ENCODE measurements around the gene COL16A1.

Gene COL16A1

DNA sequence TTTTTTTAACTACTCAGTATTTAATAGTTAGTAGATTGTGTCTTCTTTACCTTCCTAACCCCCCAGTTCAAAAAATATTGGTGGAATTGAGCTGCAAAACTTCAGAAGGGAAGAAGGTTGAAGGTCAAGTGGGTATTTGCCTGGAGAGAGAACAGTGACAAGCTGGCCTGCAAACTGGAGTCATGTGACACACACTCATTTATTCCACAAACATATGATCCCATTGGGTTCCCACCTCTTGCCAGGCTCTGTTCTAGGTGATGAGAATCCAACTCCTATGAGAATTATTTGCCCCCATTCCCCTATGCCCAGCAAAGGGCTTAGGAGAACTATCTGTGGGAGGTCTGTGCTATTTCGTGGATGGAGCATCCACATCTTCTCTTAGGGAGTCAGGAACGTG lies 55.6 kb downstream of the COL16A1 start:
- no peak for DNase-seq (ENCODE audit: low spot score)

DNA sequence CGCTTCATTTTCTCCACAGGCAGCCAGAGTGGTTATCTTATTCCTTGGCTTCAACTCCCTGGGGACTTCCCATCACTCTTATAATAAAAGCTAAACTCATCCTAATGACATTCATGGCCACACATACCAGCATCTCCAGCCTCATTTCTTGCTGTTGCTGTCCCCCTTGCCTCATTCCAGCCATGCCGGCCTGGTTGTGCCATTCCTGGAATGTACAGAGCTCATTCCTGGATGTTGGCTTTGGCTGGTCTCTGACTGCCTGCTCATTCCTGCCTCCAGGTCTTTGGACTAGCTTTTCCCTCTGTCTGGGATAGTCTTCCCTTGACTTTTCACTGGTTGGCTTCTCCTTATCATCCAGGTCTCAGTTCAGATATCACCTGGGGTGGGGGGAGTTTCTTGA lies 56.7 kb downstream of the COL16A1 start:
- no peak for DNase-seq (ENCODE audit: low spot score)

DNA sequence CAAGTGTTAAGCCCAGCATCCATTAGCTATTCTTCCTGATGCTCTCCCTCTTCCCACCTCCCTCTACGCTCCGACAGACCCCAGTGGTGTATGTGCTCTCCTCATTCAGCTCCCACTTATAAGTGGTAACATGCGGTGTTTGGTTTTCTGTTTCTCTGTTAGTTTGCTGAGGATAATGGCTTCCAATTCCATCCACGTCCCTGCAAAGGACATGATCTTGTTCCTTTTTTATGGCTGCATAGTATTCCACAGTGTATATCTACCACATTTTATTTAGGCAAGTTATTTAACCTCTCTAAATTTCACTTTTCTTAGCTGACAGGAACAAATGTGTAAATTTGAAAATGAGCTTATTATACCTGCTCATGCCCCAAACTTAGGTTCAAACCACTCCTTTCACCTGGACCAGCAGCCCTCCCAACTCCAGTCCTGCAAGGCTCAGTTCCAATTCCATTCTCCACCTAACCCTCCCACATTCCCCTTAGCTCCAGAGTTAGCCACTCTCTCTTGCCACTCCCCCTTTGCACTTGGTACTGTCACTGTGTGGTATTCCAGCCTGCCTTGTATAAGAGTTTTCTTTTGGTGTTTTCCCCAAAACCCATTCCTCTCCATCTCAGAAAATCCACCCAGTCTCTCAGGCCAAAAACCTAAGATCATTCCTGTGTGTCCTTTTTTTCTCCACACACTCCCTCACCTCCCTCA lies 57.4 kb downstream of the COL16A1 start:
- no peak for DNase-seq (ENCODE audit: low spot score)

DNA sequence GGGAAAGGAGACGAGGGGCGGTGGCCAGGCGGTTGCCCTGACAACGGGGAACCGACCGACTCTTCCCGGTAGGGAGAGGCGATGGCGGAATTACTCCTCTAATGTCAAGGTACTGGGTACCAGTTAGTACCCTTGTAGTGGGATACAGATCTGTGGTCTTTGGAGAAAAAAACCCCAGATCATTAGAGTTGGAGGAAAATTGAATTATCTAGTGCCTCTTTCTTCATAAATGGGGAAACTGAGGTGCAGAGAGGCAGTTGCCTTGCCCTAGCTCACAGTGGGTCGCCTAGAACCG lies 58.6 kb downstream of the COL16A1 start:
- DNase-seq (ENCODE audit: low spot score): no peak

DNA sequence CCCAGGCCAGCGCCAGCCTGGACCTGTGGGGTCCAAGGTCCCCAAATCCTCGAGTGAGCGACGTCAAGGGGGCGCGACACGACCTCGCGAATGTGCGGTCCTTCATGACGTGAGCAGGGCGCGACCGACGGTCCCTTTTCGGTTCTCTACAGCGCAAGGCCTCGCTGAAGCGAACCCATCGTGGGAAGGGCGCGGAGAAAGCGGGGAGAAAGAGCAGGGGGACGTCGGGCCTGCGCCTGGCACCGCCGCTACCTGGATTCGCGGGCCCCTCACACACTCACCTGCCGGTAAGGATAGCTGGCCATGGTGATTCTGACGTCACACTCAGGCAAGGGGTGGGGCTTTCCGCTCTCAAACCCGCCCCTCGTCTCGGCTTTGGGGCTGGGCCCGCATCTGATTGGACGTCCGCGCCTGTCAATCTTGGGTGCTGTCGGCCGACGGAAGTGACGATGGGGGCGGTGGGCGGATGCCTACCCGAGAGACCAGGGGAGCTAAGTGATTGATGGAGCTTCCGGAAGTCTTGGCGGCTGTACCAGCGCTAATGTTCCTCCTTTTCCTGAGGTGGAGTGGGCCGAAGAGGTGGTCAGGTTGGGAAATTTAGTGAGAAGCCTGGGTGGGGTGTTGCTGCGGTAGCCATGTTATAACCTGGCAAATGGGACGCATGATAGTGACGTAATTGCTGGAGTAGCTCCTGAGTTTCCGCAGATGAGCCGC lies 59.1 kb downstream of the COL16A1 start, which contains the start of gene PEF1:
Gene PEF1, minus strand, starts transcription at position 317 of the 714 bp plus-strand sequence. Its CDS starts 12 bp downstream, at position 305.
- peak; percentile 99 for DNase-seq (ENCODE audit: low spot score)

DNA sequence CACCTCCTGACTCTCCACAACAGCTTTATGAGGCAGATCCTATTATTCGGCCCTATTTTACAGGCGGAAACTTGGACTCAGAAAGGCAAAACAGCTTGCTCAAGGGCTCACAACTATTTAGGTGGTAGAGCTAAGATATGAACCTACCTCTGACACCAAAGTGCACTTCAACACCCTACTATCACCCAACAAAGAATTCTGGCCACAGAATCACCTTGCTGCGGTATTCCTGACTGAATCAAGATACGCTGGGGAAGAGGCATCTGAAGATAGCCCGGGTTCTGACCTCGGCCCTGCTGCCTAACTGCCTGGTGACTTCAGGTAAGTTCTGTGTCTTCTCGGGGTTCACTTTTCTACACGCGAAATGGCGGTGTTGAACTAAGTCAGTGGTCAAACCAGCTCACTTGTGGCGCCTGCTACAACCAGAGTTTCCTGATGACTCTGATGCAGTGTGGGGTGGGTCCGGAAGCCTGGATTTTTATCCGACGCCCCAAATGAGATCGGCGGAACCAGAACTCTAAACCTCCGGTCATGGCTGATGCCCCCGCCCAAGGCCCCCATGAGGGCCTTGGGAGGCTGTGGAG lies 59.7 kb downstream of the COL16A1 start:
- no peak for DNase-seq (ENCODE audit: low spot score)

DNA sequence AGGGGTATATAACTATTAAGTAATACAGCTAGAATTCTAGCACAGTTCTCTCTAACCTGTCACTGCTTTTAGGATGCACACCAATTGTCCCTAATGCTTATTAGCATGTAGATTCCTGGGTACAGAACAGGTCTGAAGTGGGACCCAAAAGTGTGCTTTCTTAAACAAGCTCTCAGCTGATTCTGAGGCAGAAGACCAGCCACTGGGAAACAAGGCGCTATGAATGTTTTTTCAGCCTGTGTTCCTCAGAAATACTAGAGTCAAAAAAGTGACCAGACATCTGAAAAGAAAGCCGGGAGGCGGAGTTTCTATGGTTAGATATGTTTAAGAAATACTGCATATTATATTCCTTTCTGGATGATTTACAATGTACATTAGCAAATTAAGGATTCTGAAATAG lies 60.9 kb downstream of the COL16A1 start:
- no peak for DNase-seq (ENCODE audit: low spot score)

DNA sequence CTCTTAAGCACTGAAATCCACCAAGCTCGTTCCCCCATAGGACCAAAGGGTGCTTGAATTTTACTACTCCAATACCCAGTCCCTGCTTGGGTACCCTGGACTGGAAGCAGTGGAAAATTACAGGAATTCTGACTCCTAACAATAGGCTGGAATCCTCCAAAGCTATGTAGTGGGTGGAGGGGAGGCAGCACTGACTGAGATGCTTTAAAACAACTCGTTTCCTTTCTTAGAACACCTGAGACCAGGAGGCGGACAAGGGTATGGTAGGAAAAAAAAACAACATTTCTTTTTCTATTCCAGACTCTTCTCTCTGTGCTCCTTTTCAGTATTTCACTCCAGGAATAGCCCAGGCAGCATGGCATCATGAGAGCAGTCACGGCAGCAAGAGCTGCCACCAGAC lies 61.5 kb downstream of the COL16A1 start:
- no peak for DNase-seq (ENCODE audit: low spot score)

DNA sequence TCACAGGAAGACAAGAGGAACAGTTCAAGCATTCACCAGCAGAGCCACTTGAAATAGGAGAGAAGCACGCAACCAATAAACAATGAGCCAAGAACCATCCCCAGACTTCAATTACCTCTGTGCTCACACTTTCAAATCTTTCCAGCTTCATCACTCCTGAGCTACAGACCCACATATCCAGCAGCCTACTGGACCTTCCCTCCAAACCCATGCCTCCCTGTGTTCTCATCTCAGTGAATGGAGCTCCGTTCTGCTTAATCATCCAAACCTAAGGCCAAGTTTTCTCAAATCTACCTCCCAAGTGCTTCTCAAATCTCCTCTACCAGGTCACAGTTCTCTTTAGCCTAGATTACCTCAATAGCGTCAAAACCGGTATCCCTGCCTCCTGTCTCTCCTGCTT lies 62.9 kb downstream of the COL16A1 start:
- DNase-seq (ENCODE audit: low spot score): no peak

DNA sequence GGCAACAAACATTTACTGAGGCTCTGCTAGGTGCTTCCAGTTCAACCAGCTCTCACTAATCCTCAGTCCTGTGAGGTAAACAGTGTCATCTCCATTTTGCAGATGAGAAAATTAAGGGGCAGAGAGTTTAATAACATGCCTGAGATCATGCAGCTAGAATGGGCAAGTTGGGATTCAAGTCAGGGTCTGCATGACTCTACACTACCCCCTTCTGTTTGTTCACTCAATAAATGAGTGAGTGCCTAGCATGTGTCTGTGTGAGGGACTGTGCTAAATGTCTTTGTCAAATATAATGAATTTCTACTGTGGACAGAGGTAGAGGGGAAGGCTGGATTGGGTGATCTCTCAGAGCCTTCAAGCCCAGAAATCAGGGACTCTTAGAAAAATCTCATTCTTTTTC lies 63.6 kb downstream of the COL16A1 start:
- no peak for DNase-seq (ENCODE audit: low spot score)

DNA sequence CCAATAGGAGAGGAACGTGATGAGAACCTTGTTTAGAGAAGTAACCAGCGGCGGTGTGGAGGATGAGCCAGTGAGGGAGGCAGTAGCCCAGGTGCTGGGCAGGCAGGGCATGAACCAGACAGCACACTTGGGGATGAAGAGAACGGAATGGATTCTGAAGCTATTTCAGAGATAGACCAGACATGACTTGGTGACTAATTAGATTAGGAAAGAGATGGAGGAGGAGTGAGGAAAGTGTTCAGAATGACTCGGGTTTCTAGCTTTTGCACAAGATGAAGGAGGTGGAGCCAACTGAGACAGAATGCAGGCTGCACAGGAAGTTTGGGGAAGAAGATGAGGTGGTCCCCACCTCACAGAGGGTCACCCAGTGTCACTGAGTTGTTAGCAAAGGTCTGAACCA lies 64.3 kb downstream of the COL16A1 start:
- no peak for DNase-seq (ENCODE audit: low spot score)

DNA sequence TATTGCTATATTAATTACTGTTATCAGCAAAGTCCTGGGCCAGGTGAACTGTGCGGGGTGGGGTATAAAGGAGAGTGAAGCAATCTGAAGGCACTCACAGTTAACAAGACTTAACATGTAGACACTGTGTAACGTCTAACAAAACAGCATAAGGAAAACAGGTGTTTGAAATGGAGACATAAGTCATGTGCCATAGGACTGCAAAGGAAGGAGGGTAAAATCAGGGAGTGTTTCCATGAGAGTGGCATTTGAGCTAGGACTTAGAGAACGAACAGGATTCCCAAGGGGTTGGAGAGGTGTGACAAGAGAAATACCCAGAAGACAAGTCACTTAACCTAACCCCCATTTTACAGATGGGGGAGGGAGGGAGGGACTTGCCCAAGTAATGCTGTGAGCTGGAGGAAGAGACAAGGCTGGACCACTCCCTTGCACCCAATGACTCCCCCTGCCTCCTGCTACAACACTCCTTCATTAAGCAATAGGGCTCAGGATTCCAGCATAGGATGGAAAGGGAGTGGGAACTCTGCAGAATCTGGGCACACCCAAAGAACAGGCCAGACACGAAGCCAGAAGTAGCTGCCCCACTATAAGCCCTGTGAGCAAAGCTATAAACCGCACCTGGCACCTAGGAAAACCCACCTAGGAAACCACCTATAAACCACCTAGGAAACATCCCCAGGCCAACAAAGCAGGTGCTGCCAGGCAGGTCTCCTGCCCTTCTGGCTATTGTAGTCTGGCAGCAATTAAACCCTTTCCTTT lies 65.7 kb downstream of the COL16A1 start:
- DNase-seq (ENCODE audit: low spot score): no peak

DNA sequence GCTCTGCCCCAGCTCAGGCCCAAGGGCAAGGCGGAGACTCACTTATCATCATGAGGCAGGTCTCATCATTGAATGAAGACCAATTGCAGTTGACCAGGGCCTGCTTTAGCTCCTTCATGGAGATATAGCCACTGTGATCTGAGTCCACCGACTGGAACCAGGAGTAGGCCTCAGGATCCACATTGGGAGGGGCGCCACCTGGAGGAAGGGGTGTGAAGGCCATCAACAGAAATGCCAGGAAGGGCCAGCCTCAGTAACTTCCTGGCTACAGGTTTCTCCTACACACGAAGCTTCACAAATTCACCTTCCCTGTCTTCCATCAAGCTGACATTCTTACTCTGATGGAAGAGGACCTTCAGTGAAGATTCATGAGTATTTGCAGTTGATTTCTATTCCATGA lies 70.7 kb downstream of the COL16A1 start:
- DNase-seq (ENCODE audit: low spot score): no peak

DNA sequence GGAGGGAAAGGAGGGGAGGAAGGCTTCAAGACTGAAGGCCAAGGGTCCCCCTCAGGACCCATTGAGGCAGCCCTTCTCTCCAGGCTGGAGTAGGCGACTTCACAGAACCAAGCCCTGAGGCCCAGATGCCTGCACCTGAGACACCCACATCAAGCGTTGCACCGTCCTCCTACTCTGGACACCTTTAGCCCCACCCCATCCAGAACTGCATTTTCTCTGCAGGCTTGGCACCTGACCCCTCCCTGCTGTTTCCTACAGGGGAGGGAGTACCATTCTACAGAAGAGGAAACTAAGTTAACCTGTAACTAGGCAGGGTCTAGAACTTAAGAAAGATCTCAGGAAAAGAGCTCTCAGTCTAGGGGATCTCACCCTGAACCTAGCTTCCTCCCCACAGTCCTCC lies 71.2 kb downstream of the COL16A1 start:
- no peak for DNase-seq (ENCODE audit: low spot score)

DNA sequence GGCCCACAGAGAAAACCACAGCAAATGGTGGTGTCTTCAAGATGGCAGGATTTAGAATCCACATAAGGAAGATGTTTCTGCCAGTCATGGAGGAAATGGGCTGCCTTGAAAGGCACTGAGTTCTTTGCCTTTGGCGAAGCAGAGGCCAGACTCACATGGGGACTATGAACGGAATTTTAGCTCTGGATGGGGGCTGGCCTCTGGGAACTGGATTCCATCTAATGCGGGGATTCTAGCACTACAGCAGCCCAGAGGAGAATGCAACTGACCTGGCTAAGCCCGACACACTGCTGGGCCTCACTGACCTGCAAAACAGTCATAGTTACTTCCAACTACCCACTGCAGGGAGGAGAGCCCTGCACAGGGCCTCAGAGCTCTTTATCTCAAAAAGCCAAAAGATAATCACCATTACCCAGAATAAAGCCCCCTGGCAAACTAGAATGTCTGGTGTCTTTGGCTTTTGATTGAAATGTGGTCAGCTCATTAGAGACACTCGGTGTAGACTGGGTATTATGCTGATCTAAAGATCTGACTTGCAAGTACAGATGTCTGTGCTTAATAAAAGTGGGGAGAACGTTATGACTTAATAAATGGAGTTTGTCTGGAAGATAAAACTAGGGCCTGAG lies 74.8 kb downstream of the COL16A1 start:
- DNase-seq (ENCODE audit: low spot score): no peak

DNA sequence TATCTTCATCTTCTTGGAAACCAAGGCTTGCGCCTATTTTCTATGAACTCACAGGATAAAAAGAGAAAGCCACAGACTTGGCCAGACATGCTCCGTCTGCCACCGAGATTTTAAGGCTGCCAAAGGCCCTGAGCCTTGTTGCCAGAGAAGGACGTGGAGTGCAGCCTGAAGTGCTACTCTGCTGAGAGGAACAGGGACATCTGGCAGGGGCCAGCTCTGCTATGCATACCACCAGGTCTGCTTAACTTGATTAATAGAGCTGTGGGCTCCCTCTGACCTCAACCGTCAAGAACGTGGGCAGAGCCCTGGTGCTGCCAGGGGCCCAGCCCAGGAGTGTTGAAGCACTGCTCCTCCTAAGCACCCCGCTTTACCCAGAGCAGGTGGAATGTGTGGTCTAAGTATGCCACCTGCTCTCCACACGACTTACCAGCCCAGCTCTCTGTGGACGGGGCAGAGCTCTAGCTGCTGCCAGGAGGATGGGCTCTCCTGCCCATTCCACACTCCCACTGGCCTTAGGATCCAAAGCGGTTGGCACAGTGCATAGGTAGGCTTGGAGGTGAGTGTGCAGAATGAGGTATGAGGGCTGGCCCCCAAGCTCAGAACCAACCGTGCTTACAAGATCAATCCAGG lies 75.8 kb downstream of the COL16A1 start:
- DNase-seq (ENCODE audit: low spot score): peak; percentile 44

DNA sequence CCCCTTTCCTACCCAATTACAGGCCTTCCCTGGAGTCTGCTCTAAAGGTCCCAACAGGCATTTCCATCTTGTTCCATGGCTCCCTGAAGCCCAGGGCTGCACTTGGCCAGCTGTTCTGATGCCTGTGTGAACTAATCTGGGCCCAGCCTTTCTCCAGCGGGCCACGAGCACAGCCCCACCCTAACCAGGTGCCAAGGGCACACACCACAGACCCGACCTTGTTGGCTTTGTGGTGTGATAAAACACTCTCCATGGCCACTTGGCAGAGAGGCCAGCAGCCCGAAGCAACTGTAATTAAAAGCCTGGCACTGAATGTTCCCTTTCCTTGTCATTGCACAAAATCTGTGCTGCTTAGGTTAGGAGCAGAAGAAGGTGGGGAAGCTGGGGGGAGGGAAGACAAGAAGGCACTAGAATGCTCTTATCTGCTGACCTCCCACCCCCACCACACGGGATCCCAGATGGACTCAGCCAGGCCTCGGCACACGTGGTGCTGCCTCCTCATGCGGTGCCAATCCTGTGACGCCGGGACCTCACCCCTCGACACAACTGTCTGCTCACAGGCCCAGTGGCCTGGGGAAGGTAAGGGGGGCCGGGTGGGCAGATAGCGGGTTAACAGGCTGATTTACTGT lies 76.4 kb downstream of the COL16A1 start:
- DNase-seq (ENCODE audit: low spot score): no peak

DNA sequence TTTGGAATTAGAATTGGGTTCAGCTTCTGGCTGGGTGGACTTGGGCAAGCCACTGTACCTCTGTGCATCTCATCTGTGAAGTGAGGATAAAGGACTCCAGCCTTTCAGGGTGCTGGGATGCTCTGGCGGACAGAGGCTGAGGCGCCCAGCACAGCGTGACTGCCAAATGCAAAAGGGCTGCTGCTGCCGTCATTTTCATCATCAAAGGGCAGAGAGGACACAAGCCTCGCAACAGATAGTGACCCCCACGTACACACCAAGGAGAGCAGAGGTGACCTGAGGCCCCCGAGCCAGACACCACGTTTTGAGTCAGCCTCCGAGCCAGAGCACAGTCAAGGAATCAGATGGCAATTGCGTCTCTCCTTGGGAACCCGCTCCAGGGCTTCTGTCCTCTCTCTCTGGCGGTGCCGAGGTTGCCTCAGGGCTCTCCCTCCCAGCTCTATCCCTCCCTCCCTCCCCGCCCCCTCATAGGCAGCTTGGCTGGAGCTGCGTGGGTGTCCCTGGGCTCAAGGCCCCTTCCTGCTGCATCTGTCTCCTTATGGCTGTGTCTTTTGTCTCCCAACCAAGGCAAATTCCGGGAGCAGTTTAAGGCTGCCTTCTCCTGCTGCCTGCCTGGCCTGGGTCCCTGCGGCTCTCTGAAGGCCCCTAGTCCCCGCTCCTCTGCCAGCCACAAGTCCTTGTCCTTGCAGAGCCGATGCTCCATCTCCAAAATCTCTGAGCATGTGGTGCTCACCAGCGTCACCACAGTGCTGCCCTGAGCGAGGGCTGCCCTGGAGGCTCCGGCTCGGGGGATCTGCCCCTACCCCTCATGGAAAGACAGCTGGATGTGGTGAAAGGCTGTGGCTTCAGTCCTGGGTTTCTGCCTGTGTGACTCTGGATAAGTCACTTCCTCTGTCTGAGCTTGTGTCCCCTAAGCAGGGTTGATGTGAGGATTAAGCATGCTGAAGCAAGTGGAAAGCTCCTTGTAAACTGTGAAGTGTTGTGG lies 77.3 kb downstream of the COL16A1 start:
- no peak for DNase-seq (ENCODE audit: low spot score)

DNA sequence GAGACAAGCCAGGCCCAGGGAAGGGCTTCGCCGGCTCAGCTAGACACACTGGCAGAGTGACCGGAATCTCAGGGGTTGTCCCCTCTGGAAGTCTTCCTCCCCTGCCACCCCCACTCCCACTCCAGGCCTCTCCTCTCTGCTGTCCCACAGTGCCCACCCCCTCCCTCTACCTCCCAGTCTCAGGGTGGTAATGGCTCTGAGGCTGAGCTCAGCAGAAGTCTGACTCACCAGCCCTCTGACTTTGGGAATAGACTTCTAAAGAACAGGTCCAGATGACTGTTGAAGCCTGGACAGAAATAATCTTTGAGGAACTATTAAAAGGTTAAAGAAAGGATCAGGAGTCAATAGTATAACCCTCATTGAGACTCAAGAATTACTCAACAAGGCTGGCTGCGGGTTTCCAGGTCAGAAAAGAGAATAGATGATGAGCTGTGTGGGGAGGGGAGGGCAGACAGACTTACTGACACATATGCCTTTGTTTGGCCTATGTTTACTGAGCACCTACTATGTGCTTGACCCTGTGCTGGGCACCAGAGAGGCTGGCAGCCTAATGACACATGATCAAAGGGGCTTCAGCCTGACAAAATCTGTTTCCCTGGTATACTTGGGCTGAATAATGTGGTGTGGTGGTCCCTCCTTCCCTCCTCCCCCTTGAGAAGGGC lies 78.1 kb downstream of the COL16A1 start:
- DNase-seq (ENCODE audit: low spot score): no peak

Measured in pons (tissue), 1 donor.